HG02678 (cell line): Measurements from ENCODE around the gene OR1N2.
"Not testable (repeated sequence)": the region's sequence is repeated elsewhere in the genome, so short reads cannot be mapped to it uniquely, and the experiment has no call there.

ENCODE experiments used
- ATAC-seq: cut with Tn5 transposase; IDR thresholded peaks from one replicate; pipeline ENCODE4 v1.9.1; 2021; ENCODE audit warnings: mild to moderate bottlenecking, moderate library complexity; ENCODE audit not compliant: unreplicated experiment

OR1N2 gene, protein sequence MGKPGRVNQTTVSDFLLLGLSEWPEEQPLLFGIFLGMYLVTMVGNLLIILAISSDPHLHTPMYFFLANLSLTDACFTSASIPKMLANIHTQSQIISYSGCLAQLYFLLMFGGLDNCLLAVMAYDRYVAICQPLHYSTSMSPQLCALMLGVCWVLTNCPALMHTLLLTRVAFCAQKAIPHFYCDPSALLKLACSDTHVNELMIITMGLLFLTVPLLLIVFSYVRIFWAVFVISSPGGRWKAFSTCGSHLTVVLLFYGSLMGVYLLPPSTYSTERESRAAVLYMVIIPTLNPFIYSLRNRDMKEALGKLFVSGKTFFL

GRCh38 chr9:122552812-122553211 lies at the start of gene OR1N2:
Gene OR1N2 (plus strand): TSS chr9:122553112. CDS start chr9:122553212, 100 bp downstream.
- no peak for ATAC-seq

GRCh38 chr9:122506964-122507363 lies 45.9 kb upstream of the OR1N2 start:
- ATAC-seq, result no peak

GRCh38 chr9:122510502-122510901 lies 42.4 kb upstream of the OR1N2 start, which contains the start of gene OR1J2:
Gene OR1J2 (plus strand): TSS chr9:122510802. CDS start chr9:122510802, 0 bp downstream.
- ATAC-seq, result no peak

- no peak for ATAC-seq
Measured at GRCh38 chr9:122518226-122518625, 34.7 kb upstream of the OR1N2 start.

GRCh38 chr9:122518841-122519240 lies 34.1 kb upstream of the OR1N2 start, which contains the start of gene OR1J4:
Gene OR1J4 (plus strand): TSS chr9:122519141. CDS start chr9:122519141, 0 bp downstream.
- ATAC-seq, result no peak

DNA sequence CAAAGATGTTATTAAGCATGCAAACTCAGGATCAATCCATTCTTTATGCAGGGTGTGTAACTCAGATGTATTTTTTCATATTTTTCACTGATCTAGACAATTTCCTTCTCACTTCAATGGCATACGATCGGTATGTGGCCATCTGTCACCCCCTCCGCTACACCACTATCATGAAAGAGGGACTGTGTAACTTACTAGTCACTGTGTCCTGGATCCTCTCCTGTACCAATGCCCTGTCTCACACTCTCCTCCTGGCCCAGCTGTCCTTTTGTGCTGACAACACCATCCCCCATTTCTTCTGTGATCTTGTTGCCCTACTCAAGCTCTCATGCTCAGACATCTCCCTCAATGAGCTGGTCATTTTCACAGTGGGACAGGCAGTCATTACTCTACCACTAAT lies 33.5 kb upstream of the OR1N2 start:
- ATAC-seq, result no peak

DNA sequence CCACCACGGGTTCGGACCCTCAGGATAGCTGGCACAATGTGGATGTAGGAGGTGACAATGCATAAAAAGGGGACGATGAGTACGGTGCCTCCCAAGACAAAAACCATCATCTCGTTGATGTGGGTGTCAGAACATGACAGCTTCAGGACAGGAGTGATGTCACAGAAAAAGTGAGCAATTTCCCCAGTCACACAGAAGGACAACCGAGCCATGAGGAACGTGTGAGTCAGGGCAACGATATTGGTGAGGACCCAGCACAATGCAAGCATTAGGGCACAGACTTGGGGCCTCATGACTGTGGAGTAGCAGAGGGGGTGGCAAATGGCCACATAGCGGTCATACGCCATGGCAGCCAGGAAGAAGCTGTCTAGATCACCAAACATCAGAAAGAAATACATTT lies 26.3 kb upstream of the OR1N2 start:
- ATAC-seq, result no peak

- no peak for ATAC-seq
Measured at GRCh38 chr9:122527193-122527592, 25.7 kb upstream of the OR1N2 start, which contains the start of gene OR1N1. Gene OR1N1 (minus strand): TSS chr9:122527293. CDS start chr9:122527293, 0 bp downstream.

DNA sequence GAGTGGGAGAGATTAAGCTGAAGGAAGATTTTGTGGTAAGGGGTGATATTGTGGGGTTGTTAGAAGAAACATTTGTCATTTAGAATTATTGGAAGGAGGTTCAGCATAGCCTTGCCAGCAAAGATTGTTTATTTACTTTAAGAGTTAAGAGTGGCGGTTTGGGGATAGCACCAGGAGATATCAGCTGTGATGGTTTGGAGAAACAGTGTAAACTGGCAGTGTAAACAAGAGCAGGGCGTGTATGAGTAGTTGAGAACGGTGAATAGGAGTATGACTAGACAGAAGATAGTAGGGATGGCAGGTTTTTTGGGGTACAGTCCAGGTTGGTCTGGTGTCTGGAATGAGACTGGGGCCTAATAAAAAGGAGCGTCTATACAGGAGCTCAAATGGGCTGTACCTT lies 21.8 kb upstream of the OR1N2 start:
- not testable (repeated sequence) for ATAC-seq

- ATAC-seq, result no peak
Measured at GRCh38 chr9:122536134-122536533, 16.8 kb upstream of the OR1N2 start.

DNA sequence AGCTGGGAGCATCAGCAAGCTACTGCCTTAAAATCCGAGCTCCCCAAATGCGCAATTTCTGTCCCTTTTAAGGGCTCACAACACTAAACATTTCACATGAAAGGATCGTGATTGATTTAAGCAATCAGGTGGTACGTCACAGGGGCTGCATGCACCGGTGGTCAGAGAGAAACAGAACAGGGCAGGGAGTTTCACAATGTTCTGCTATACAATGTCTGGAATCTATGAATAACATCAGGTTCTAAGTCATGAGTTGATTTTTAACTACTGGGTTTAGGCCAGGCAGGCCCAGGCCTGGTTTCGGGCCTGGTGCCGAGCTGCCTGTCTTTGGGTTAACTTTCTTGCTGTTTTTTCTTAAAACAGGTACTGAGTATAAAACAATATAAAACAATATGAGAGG lies 15.8 kb upstream of the OR1N2 start:
- ATAC-seq, result not testable (repeated sequence)

- no peak for ATAC-seq
Measured at GRCh38 chr9:122538757-122539156, 14.2 kb upstream of the OR1N2 start.

DNA sequence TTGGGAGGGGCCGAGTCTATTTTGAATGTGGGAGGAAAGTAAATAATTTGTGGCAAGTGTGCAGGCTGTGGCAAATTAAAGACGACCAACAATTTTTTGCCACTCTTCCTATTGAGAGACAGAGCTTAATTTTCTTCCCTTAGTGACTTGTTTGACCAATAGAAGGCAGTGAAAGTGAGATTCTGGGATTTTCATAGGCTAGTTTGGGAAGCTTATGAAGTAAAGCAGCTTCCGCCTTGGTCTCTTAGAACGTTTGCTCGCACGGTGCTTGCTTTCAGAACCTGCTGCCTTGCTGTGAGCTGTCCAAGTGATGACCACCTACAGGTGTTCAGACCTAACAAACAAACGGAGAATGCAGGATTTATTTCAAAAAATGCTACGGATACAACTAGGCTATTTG lies 6.7 kb upstream of the OR1N2 start:
- ATAC-seq, result no peak

- ATAC-seq, result no peak
Measured at GRCh38 chr9:122551371-122551770, 1.5 kb upstream of the OR1N2 start.

DNA sequence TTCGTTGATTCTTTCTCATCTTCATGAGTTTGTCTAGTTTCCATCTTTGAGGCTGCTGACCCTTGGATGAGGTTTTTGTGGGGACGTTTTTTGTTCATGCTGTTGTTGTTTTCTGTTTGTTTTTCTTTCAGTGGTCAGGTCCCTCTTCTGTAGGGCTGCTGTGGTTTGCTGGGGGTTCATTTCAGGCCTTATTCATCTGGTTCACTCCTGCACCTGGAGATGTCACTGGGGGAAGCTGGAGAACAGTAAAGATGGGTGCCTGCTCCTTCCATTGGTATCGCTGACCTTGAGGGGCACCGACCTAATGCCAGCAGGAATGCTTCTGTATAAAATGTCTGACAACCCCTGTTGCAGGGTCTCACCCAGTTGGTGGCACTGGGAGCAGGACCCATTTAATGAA lies 8.5 kb downstream of the OR1N2 start:
- no peak for ATAC-seq

GRCh38 chr9:122562134-122562760 lies 9.3 kb downstream of the OR1N2 start:
- no peak for ATAC-seq

DNA sequence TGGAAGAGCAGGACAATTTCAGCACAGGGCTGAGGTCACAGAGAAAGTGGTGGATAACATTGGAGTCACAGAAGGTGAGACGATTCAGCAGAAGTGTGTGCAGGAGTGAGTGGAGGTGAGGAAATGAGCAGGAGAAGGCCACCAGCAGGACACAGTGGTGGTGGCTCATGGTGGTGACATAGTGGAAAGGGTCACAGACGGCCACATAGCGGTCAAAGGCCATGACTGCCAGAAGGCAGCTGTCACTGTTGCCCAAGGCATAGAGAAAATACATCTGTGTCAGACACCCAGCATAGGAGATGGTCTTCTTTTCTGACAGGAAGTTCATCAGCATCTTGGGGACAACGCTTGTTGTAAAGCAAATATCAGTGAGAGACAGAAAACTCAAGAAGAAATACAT lies 15.0 kb downstream of the OR1N2 start:
- no peak for ATAC-seq

- no peak for ATAC-seq
Measured at GRCh38 chr9:122572456-122572855, 19.5 kb downstream of the OR1N2 start.

GRCh38 chr9:122579874-122580273 lies 27.0 kb downstream of the OR1N2 start:
- no peak for ATAC-seq

GRCh38 chr9:122580360-122580759 lies 27.4 kb downstream of the OR1N2 start:
- no peak for ATAC-seq

DNA sequence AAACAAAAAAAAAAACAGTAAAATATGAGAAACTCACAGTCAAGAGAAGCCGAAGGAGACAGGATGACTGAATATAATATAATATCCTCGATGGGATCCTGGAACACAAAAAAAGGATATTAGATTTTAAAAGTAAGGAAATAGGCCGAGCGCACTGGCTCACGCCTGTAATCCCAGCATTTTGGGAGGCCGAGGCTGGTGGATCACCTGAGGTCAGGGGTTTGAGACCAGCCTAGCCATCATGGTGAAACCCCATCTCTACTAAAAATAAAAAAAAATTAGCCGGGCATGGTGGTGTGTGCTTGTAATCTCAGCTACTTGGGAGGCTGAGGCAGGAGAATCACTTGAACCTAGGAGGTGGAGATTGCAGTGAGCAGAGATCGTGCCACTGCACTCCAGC lies 30.4 kb downstream of the OR1N2 start, which contains the start of gene OR1L8:
Gene OR1L8 (minus strand): TSS at position 101 of the 400 bp plus-strand sequence. CDS start 14,907 bp downstream, outside the sequence.
- not testable (repeated sequence) for ATAC-seq
